Astrocyte of the spinal cord (primary cell): Measurements from ENCODE around the gene DCDC2.
"Not testable (repeated sequence)": the region's sequence is repeated elsewhere in the genome, so short reads cannot be mapped to it uniquely, and the experiment has no call there.

Source experiments
- DNase-seq: peaks from one replicate; pipeline ENCODE4 v3.0.0; 2011; ENCODE audit warnings: low read depth, low spot score
- H3K4me3 ChIP-seq: 2 replicates; pipeline ENCODE4 v1.5.1; 2011; ENCODE audit warnings: low read depth, mild to moderate bottlenecking, low read length, moderate library complexity
- in situ Hi-C: cut with HindIII; loops from 2 replicates; pipeline ENCODE4 v1.10.0; 2017; ENCODE audit warnings: low sequenced_read_pairs
- TF ChIP-seq, protein P1 (sequence below): IDR thresholded peaks from 2 replicates; pipeline ENCODE4 v1.5.1; 2012; ENCODE audit warnings: low read depth, mild to moderate bottlenecking, low read length, inconsistent platforms

Gene DCDC2

DNA sequence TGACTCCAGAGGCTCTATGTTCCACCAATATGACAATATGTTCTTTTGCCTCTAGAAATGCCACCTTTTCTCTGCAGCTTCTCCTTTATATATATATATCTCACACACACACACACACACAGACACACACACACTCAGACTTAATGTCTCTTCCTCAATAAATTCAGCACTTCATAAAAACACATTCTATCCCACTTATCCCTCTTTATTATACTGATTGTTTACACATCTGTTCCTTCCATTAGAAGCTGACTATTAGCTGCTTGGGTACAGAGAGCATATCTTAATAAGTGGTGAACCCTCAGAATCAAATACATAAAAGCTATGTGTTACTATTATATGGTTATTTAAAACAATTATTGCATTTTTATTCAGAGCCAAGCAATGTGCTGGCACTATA, 208.6 kb downstream of the DCDC2 start:
- in situ Hi-C loops, result no loop called here
- TF ChIP-seq, protein P1, sequence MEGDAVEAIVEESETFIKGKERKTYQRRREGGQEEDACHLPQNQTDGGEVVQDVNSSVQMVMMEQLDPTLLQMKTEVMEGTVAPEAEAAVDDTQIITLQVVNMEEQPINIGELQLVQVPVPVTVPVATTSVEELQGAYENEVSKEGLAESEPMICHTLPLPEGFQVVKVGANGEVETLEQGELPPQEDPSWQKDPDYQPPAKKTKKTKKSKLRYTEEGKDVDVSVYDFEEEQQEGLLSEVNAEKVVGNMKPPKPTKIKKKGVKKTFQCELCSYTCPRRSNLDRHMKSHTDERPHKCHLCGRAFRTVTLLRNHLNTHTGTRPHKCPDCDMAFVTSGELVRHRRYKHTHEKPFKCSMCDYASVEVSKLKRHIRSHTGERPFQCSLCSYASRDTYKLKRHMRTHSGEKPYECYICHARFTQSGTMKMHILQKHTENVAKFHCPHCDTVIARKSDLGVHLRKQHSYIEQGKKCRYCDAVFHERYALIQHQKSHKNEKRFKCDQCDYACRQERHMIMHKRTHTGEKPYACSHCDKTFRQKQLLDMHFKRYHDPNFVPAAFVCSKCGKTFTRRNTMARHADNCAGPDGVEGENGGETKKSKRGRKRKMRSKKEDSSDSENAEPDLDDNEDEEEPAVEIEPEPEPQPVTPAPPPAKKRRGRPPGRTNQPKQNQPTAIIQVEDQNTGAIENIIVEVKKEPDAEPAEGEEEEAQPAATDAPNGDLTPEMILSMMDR, result no peak
- H3K4me3 ChIP-seq, result no peak overlapping the region
- DNase-seq, result no peak

DNA sequence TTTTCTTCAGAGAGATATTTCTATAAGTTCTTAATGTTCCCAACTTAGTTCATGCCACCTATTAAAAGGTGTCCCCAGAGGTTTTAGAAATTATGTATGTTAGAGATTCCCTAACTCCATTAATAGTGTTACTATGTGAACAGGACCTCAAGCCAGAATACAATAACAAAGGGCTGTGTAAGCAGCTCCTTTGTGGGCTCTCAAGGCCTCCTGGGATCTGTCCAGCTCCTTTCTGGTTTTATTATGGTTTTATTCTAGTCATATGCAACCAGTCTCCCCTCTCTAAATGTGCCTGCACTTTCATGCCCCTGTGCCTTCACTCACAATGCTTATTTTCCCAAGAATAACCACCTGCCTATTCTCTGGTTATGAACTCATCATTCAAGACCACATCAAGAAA, 209.2 kb downstream of the DCDC2 start:
- H3K4me3 ChIP-seq, result no peak overlapping the region
- DNase-seq, result no peak
- in situ Hi-C loops, result no loop called here
- TF ChIP-seq, protein P1, result no peak

DNA sequence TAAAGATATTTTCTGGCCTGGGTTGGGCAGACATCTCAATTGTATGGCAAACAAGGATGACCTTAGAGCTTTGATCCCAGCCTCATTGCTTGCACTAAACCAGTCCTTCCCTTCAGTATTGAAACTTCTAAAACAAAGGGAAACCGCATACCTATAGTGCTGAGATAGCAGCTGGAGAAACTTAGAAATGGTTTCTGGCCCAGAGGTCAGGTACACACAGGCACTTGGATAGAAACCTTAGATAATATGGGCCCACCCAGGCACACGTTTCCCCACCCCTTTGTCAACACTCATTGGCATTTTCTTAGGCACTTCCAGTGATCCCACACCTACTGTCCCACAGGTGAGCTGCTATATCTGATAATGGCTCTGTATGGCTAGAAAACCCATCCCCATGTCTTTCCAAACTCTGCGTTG, 209.7 kb downstream of the DCDC2 start:
- DNase-seq, result no peak
- in situ Hi-C loops, result no loop called here
- TF ChIP-seq, protein P1, result no peak
- H3K4me3 ChIP-seq, result no peak overlapping the region

DNA sequence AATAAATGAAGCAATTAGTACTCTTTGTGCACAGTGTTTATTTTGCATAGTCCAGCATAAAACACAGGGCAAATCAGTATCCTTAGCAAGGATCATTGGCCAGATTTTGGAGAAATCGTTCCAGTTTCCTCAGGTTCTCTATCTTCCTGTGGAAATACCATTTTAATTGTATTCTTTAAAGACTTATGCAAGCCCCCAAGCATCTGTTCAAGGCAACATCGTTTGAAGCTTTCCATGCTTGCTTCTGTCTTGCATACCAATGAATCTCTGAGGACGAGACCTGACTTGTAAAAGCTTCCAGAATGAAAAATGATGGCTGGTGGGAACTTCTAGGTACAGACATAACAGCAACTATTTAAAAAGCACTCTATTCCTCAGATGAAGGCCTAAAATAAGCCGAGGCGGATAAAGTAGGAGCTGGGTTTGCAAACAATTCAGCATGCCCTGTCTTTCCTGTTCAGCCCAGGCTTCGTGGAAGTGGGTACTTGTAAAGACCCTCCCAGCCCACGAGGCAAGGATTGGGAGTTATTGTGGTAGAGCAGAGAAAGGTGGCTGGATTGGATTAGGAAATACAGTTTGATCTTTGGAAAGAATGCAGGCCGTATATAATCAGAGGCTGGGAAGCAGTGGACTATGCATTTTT, 210.2 kb downstream of the DCDC2 start:
- in situ Hi-C loops, result no loop called here
- no peak for DNase-seq
- H3K4me3 ChIP-seq, result no peak overlapping the region
- TF ChIP-seq, protein P1, result no peak

DNA sequence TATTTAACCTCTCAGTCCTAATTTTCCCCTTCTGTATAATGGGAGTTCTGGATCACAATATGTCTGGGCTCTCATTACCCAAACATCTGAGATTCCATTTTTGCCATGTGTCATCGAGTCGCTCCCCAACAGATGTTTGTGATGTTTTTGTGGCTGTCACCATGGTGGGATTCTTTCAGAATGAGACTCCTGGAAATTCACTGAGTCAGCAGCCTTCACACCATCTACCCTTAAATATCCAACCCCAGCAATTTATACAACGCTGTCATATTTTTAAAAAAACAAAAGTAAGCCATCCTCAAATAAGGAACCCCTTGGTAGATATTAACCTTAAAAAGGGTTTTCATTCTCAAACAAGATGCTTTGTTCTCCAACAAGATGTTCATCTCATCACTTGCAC, 211.0 kb downstream of the DCDC2 start:
- TF ChIP-seq, protein P1, result no peak
- DNase-seq, result no peak
- H3K4me3 ChIP-seq, result no peak overlapping the region
- in situ Hi-C loops, result no loop called here

DNA sequence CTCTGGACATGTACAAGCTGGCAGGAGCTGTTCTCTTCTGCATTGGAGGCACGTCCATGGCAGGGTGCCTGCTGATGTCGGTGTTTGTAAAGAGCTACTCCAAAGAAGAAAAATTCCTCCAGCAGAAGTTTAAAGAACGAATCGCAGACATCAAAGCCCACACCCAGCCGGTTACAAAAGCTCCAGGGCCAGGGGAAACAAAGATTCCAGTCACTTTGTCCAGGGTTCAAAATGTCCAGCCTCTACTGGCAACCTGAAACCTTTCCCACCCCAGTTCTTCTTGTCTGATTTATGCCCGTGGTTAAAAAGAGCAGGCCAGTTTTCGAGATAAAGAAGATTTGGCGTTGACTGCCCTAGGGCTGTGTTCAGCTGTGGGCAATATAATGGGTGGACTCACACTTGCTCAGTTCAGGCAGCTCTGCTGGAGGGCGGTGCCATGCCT, 212.1 kb downstream of the DCDC2 start:
- no peak for DNase-seq
- H3K4me3 ChIP-seq, result no peak overlapping the region
- TF ChIP-seq, protein P1, result no peak
- in situ Hi-C loops, result no loop called here

DNA sequence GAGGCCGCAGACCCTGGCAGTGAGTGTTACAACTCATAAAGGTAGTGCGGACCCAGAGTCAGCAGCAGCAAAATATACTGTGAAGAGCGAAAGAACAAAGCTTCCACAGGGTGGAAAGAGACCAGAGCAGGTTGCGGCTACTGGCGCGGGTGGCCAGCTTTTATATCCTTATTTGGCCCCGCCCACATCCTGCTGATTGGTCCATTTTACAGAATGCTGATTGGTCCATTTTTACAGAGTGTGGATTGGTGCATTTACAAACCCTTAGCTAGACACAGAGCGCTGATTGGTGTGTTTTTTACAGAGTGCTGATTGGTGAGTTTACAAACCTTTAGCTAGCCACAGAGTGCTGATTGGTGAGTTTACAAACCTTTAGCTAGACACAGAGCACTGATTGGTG, 215.1 kb downstream of the DCDC2 start:
- H3K4me3 ChIP-seq, in situ Hi-C loops, DNase-seq: not testable (repeated sequence)
